ENCODE data around the gene ENTPD3.

ENTPD3 gene

GRCh38 chr3:40452057-40452456 lies 65.1 kb downstream of the ENTPD3 start:
- H3K4me3 ChIP-seq (ENCODE audit: low read length), result peak overlapping the region; percentile 92
- TF ChIP-seq CTCF (conservative IDR thresholded peaks at IDR 0.05; ENCODE audit: low read depth, low read length), result no peak

GRCh38 chr3:40452562-40452875 lies 65.5 kb downstream of the ENTPD3 start:
- no peak for TF ChIP-seq CTCF (conservative IDR thresholded peaks at IDR 0.05; ENCODE audit: low read depth, low read length)
- no peak for DNase-seq (ENCODE audit: low read depth)
- H3K4me3 ChIP-seq (ENCODE audit: low read length), result peak overlapping the region; percentile 92

More at GRCh38 chr3:40452057-40452456, 65.1 kb downstream of the ENTPD3 start:
- no peak for DNase-seq (ENCODE audit: low read depth)

- no peak for TF ChIP-seq CTCF (conservative IDR thresholded peaks at IDR 0.05; ENCODE audit: low read depth, low read length)
- H3K4me3 ChIP-seq (ENCODE audit: low read length), result peak overlapping the region; percentile 92
- peak; percentile 96 for DNase-seq (ENCODE audit: low read depth)
Measured at GRCh38 chr3:40452876-40453730, 66.1 kb downstream of the ENTPD3 start.

GRCh38 chr3:40453933-40454332 lies 66.9 kb downstream of the ENTPD3 start:
- TF ChIP-seq CTCF (conservative IDR thresholded peaks at IDR 0.05; ENCODE audit: low read depth, low read length), result no peak
- H3K4me3 ChIP-seq (ENCODE audit: low read length), result peak overlapping the region; percentile 92

GRCh38 chr3:40455328-40455727 lies 68.3 kb downstream of the ENTPD3 start:
- TF ChIP-seq CTCF (conservative IDR thresholded peaks at IDR 0.05; ENCODE audit: low read depth, low read length), result no peak
- no peak for DNase-seq (ENCODE audit: low read depth)
- H3K4me3 ChIP-seq (ENCODE audit: low read length), result no peak overlapping the region

More at GRCh38 chr3:40453933-40454332, 66.9 kb downstream of the ENTPD3 start:
- DNase-seq (ENCODE audit: low read depth), result no peak

GRCh38 chr3:40456279-40456939 lies 69.4 kb downstream of the ENTPD3 start:
- DNase-seq (ENCODE audit: low read depth), result no peak
- no peak for TF ChIP-seq CTCF (conservative IDR thresholded peaks at IDR 0.05; ENCODE audit: low read depth, low read length)
- peak overlapping the region; percentile 97 for H3K4me3 ChIP-seq (ENCODE audit: low read length)
